Sigmoid colon (tissue), 7 donors: ENCODE data around the gene PPP2R5A. TPM values are rescaled to one million over a fixed set of nuclear protein-coding genes. Genes with fewer than 3 reads are reported as not detected.

Experiments
- DNase-seq: peaks from one replicate; pipeline ENCODE4 v3.0.0-alpha.2; 2019
- H3K27ac ChIP-seq, 4 donors: fragments of 200-600 bp; sonication (generic); one replicate each; pipeline ENCODE4 v1.5.1; 2016 to 2019; ENCODE audit warnings: mild to moderate bottlenecking in 1 of 4
- H3K27me3 ChIP-seq, 3 donors: fragments of 200-600 bp; sonication (generic); one replicate each; pipeline ENCODE4 v1.5.1; 2019; ENCODE audit warnings: mild to moderate bottlenecking in 1 of 3
- H3K36me3 ChIP-seq, 4 donors: fragments of 200-600 bp; sonication (generic); one replicate each; pipeline ENCODE4 v1.5.1; 2016 to 2019
- H3K4me1 ChIP-seq, 4 donors: fragments of 200-600 bp; sonication (generic); one replicate each; pipeline ENCODE4 v1.5.1; 2017 to 2019
- H3K4me3 ChIP-seq, 4 donors: fragments of 200-600 bp; sonication (generic); one replicate each; pipeline ENCODE4 v1.5.1; 2017 to 2019; ENCODE audit warnings: mild to moderate bottlenecking in 2 of 4, moderate library complexity in 1 of 4
- H3K9me3 ChIP-seq, 4 donors: fragments of 200-600 bp in 3 of 4; sonication (generic) in 3 of 4; one replicate each; pipeline versions ENCODE4 v1.5.1 to v1.6.1; 2013 to 2019
- EP300 ChIP-seq, 4 donors: sonication (generic); formaldehyde crosslinking; IDR thresholded peaks; one replicate each; pipeline ENCODE4 v1.6.1; 2017; ENCODE audit warnings: antibody characterized with exemption in 4 of 4
- POLR2A ChIP-seq, 2 donors: fragments of 450-650 bp; IDR thresholded peaks; one replicate each; pipeline ENCODE4 v1.6.1; 2016; ENCODE audit warnings: antibody characterized with exemption in 2 of 2, mild to moderate bottlenecking in 2 of 2, moderate library complexity in 2 of 2
- POLR2AphosphoS5 ChIP-seq, 4 donors: sonication (generic); formaldehyde crosslinking; IDR thresholded peaks; one replicate each; pipeline ENCODE4 v1.6.1; 2017; ENCODE audit warnings: antibody characterized with exemption in 4 of 4
- WGBS, 2 donors: extraction: QIAGEN DNeasy Blood & Tissue Kit; methylation state at CpG; one replicate each; pipeline ENCODE4 v1.1.7; 2013; 5-methylcytosine and 5-hydroxymethylcytosine counted together
- intact Hi-C: fragments of 100-400 bp; cut with DNase I; formaldehyde crosslinking; loops from one replicate; pipeline ENCODE4 v1.15.1; 2023
- polyA plus RNA-seq, 3 donors: library from polyadenylated mRNA; stranded (reverse); fragments of 200-250 nt; gene quantifications; one replicate each; pipeline ENCODE4 v1.2.3, GENCODE V29; 2013
- total RNA-seq, 4 donors: library from RNA; depleted of rRNA; stranded (reverse); fragments of >200 nt; gene quantifications; one replicate each; pipeline ENCODE4 v1.1.0, GENCODE V29; 2016
- TF ChIP-seq, protein P1 (sequence below), 4 experiments: fragments of 450-650 bp in 3 of 4; fragments of 200-600 bp in 1 of 4; IDR thresholded peaks; one replicate each; pipeline ENCODE4 v1.5.1; 2016 to 2019; ENCODE audit warnings: antibody characterized with exemption in 4 of 4, mild to moderate bottlenecking in 3 of 4, moderate library complexity in 2 of 4
- donor health status: healthy with polysubstance abuse.
- donor health status: Bipolar disorder and iron deficiency.
- donor health status: healthy.

PPP2R5A gene
- total RNA-seq (10 to 100 TPM; 25.9 to 47.1 (median 31.4) TPM), polyA plus RNA-seq (10 to 100 TPM; 46.2 to 62.7 (median 50.4) TPM)

DNA sequence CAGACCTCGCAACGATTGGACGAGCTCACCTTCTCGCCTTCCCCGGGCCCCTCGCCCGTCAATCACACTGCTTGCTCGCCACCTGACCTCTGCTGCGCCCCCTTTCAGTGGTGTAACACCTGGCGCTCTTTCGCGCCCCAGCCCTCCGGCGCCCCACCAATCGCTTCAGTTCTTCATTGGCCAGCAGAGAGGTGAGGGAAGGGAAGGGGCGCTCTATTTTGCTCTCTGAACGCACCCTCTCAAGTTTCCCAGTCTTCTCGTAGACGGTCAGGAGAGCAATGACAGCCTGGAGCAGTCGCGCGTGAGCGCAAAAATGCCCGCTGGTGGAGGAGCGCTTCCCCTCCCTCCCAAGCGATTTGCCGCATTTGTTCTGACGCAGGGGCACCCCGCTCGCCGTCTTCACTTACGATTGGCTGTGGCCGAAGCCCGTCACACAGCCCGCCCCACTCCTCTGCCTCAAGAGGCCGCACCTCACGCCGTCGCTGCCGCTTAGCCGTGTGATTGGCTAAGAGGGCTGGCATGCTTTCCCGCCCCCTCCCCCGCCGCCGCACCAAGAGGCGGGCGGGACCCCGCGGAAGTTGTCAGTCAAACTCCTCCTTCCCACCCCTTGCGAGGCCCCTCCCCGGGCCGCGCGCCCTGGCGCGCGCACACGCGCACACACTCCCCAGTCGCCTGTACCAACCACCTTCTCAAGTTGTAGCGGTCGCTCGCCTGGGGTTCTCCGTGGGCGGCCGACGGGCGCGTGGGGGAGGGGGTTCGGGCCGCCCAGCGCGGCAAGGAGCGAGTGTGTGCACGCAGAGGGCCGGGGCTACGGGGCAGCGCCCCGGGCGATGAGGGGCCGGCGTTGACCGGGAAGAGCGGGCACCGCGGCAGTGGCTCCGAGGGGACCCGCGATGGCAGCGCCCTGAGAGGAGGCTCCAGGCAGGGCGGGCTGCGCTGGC is at the start of gene PPP2R5A:
TSS of gene PPP2R5A (plus strand) at position 667 of the 941 bp plus-strand sequence. CDS start 701 bp downstream, outside the sequence.
- H3K4me1 ChIP-seq, result peaks cover 0 to 38% (median 30%) of the 10 kb centered on the region in 4 donors
- TF ChIP-seq, protein P1, sequence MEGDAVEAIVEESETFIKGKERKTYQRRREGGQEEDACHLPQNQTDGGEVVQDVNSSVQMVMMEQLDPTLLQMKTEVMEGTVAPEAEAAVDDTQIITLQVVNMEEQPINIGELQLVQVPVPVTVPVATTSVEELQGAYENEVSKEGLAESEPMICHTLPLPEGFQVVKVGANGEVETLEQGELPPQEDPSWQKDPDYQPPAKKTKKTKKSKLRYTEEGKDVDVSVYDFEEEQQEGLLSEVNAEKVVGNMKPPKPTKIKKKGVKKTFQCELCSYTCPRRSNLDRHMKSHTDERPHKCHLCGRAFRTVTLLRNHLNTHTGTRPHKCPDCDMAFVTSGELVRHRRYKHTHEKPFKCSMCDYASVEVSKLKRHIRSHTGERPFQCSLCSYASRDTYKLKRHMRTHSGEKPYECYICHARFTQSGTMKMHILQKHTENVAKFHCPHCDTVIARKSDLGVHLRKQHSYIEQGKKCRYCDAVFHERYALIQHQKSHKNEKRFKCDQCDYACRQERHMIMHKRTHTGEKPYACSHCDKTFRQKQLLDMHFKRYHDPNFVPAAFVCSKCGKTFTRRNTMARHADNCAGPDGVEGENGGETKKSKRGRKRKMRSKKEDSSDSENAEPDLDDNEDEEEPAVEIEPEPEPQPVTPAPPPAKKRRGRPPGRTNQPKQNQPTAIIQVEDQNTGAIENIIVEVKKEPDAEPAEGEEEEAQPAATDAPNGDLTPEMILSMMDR (IDR thresholded peaks at IDR 0.05), result peak in 3 of 4 experiments; percentile 12 to 21 (median 13)
- TF ChIP-seq POLR2A (IDR thresholded peaks at IDR 0.05) (peak; percentile 87 to 89), EP300 (IDR thresholded peaks at IDR 0.05) (peak in 2 of 4 donors; percentile 5 to 59), POLR2AphosphoS5 (IDR thresholded peaks at IDR 0.05) (peak; percentile 96 to 98 (median 98))
- DNase-seq, result peak; percentile 100
- 0 to 1% methylated on average over 92 of the region's 92 CpGs for WGBS, 2 donors
- H3K36me3 ChIP-seq, result no peaks in the 10 kb centered on the region
- no peaks in the 10 kb centered on the region for H3K27me3 ChIP-seq
- H3K27ac ChIP-seq, result peak within 1 kb of the TSS; percentile 96 to 100 (median 100)
- H3K9me3 ChIP-seq, result no peaks in the 10 kb centered on the region
- H3K4me3 ChIP-seq, result peak within 1 kb of the TSS; percentile 82 to 98 (median 88)
- intact Hi-C loops, result loop anchor here (1.0 to 10.0 kb wide), 7 partner anchors 50 to 510 kb away; partner anchors contain the start of genes DTL, INTS7, NENF and NSL1

DNA sequence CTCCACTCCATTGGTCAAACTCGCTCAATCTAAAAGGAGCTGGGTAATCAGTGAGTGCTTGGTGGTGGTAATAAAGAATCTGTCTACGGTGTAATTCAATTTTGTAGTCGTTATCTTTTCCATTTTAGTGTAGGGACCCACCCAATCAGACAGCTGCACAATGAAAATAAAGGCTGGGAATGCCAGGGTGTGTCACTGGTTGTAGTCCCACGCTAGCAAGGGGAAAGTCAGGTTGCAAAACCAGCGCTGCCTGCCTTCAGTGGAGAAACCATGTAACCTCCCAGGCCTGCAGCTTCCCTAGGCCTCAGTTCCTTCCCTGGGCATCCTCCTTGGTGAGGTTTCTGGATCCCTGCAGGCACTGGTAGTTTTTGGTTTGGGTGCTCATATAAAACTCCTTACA is 49.4 kb upstream of the PPP2R5A start:
- Histone ChIP-seq H3K36me3 (no peaks in the 10 kb centered on the region), H3K4me1 (peaks cover 0 to 31% (median 28%) of the 10 kb centered on the region in 4 donors), H3K4me3 (no peak overlapping the region), H3K27me3 (no peaks in the 10 kb centered on the region), H3K9me3 (no peaks in the 10 kb centered on the region), H3K27ac (no peak overlapping the region)
- intact Hi-C loops, result loop anchor here (2.0 kb wide), 1 partner anchor 49 kb away; the partner anchor contains the start of gene PPP2R5A
- WGBS, 2 donors, result 18 to 73% methylated on average over 5 of the region's 5 CpGs
- TF ChIP-seq POLR2A (IDR thresholded peaks at IDR 0.05), result no peak
- TF ChIP-seq, protein P1 (IDR thresholded peaks at IDR 0.05), result no peak
- TF ChIP-seq EP300 (IDR thresholded peaks at IDR 0.05), result no peak
- TF ChIP-seq POLR2AphosphoS5 (IDR thresholded peaks at IDR 0.05), result no peak
- DNase-seq, result no peak

DNA sequence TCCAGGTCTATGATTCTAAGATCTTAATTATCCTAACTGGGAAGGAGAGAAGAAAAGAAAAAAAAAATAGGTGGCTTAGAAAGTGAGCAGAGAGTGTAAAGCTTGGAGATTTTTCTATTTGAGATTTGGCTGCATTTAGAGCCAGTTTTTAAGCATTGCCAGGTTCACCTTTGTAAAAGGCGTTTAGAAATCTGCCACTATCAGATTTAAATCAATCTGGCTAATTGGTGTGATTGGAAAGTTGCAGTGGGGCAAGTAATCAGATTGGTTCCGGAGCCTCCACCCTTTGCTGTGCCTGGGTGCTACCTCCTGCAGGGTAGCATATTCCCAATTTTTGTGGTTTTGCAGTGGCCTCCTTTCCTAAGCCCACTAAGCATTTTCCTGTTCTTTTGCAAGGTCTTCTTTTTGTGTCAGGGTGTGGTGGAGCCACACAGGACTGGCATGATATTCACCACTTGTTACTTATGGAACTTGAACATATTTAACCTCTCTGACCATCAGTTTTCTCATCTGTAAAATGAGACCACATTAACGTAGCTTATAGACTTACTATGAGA is 48.5 kb upstream of the PPP2R5A start:
- peaks cover 0 to 33% (median 31%) of the 10 kb centered on the region in 4 donors for H3K4me1 ChIP-seq
- intact Hi-C loops, result no loop called here
- H3K27me3 ChIP-seq, result no peaks in the 10 kb centered on the region
- H3K4me3 ChIP-seq, result no peak overlapping the region
- TF ChIP-seq, protein P1 (IDR thresholded peaks at IDR 0.05), result no peak
- TF ChIP-seq POLR2AphosphoS5 (IDR thresholded peaks at IDR 0.05), result no peak
- TF ChIP-seq EP300 (IDR thresholded peaks at IDR 0.05), result no peak
- TF ChIP-seq POLR2A (IDR thresholded peaks at IDR 0.05), result no peak
- no peak for DNase-seq
- no peaks in the 10 kb centered on the region for H3K9me3 ChIP-seq
- H3K27ac ChIP-seq, result no peak overlapping the region
- no peaks in the 10 kb centered on the region for H3K36me3 ChIP-seq
- 85 to 91% methylated on average over 3 of the region's 3 CpGs for WGBS, 2 donors

DNA sequence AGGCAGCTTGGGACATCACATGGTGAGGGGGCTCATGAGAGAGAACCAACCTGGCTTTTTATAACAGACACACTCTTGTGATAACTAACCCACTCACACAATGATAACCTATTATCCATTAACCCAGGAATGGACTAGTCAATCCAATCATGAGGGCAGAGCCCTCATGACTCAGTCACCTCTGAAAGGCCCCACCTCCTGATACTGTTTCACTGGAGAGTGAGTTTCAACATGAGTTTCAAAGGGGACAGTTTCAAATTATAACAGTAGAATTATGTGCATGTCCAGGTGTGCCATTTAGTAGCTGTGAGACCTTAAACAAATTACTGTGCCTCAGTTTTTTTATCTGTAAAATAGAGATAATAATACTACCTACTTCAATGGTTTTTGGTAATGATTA is 47.6 kb upstream of the PPP2R5A start:
- Histone ChIP-seq H3K36me3 (no peaks in the 10 kb centered on the region), H3K9me3 (no peaks in the 10 kb centered on the region), H3K4me3 (no peak overlapping the region), H3K4me1 (peaks cover 0 to 42% (median 40%) of the 10 kb centered on the region in 4 donors), H3K27me3 (no peaks in the 10 kb centered on the region), H3K27ac (no peak overlapping the region)
- no peak for TF ChIP-seq POLR2AphosphoS5 (IDR thresholded peaks at IDR 0.05)
- TF ChIP-seq, protein P1 (IDR thresholded peaks at IDR 0.05), result no peak
- TF ChIP-seq POLR2A (IDR thresholded peaks at IDR 0.05), result no peak
- TF ChIP-seq EP300 (IDR thresholded peaks at IDR 0.05), result no peak
- no peak for DNase-seq
- intact Hi-C loops, result no loop called here
